NCI-H1417 (cell line): ENCODE data around the gene ITGB3BP.

ENCODE experiments used
- DNase-seq, 3 experiments: peaks; one replicate each; lab custom pipeline; 2025; lab: John Stamatoyannopoulos, UW

Gene ITGB3BP

DNA sequence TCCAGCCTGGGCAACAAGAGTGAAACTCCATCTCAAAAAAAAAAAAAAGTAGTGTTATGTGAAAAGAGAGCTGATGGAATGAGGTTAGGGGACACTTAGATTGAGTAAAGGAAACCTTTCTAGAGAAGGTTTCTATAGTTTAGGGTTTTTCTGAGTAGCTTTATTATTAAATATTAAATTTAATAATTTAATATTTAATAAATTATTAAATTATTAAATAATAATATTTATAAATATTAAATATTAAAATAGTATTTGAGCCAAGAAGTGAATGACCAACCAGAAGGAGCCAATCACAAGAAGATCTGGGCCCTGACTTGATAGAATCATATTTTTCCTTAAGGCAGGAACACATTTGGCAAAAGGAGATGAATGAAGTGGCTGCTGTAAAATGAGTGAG lies 104.9 kb downstream of the ITGB3BP start:
- no peak for DNase-seq

DNA sequence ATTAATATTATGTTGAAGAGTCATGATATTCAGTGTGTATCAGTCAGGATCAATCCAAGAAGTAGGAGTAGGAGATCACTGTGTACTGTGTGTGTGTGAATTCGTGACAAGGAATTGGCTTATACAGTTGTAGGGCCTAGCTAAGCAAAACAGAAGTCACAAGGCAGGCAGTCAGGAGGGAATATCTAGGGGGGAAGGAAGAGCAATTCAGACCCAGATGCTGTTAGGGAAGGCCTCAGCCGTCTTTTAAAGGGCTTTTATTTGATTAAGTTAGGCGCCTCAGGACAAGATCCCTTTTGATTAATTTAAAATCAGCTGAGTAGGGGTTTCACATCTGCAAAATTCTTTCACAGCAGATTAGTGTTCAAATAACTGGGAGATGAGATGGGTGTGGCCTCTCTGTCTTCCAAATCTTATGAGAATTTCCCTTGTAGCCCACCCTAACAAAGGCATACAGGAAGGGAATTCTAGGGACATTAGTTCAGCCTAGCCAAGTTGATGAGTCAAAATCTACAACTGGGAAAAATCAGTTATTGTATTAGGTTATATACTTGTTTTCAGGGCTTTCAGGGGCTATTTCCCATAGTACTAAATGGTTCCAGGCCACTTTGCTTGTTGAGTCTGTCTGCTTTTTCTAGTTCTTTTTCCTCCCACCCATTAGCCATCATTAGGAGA lies 108.2 kb downstream of the ITGB3BP start:
- DNase-seq, result no peak

DNA sequence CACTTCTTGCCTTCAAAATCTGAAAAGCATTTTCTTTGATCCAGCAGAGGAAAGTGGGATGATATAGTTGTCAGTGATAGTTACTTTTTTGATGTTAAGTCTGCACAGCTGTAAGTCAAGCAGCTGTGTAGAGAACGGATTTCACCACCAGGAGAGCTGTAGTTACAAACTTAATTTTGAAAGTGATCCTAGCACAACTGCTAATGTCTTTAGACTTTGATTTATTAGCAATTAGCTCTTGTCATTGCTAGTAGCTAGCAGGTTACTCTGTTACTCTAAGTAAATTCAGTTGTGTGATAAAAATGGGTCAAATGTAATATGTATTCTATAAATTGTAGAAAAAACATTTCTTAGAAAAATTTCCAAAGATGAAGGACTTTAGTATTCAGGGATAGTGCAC lies 109.6 kb downstream of the ITGB3BP start:
- DNase-seq, result no peak

DNA sequence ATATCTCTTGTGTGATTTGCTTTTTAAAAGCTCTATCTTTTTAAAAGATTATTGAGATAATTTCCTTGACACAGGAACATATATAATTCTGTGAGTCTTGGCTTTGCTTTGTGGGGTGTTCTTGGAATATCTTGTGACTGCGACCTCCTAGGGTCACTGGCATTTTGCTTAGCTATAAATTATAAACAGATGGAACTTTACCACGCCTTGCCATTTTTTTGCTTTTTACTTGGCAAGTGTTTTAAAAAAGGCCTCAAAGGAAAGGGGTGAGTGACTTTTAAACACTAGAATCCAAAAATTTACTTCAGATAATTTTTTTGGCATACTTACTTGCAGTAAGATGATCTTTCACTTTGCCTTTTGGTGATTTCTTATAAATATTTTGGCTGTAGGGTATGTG lies 112.0 kb downstream of the ITGB3BP start:
- no peak for DNase-seq

DNA sequence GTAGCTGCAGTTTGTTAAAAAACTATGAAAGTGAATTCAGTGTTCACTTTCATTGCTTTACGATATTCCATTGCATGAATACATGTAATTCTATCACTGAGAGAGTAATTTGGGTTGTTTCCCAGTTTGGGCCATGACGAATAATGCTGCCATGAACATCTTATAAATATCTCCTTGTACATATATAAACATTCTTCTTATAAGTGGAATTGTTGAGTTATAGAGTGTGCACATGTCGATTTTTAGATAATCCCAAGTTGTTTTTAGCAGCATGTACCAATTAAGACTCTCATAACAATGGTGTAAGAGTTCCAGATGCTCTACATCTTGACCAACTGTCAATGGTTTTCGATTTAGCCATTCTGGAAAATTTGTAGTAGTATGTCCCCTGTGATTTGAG lies 114.7 kb downstream of the ITGB3BP start:
- no peak for DNase-seq

DNA sequence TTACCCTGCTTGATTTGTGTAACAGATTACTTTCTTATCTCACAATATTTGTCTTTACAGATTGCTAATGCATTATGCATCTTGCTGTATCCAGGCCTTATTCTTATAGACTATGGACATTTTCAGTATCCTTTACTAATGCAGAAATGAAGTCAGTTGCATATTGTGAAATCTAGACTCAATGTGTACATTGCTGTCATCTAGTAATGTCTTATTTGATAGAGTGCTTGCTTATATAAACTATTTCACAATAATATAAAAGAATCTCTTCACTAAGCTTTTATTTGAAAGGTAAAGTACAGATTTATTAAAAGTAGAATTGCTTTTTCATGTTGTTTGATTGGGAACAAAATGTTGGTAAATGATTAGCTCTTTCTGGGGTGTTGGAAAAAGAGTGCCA lies 116.0 kb downstream of the ITGB3BP start:
- DNase-seq, result no peak

DNA sequence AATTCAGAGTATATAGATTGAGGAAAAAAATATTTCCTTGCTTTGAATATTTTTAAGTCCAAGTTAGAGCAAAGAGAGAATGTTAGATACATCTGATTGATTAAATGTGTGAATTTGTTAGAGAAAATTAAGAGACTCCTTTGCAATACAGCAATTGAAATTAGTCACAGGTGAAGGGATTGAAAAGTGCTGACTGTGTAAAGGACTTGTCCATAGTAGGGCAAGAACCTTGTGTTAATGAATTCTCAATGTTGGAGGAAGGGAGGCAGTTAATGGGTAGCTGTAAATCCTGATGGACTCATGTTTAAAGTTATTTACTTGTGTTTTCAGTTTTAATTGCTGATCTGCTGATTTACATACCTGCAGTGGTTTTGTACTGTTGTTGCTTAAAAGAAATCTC lies 117.0 kb downstream of the ITGB3BP start:
- DNase-seq, result no peak

DNA sequence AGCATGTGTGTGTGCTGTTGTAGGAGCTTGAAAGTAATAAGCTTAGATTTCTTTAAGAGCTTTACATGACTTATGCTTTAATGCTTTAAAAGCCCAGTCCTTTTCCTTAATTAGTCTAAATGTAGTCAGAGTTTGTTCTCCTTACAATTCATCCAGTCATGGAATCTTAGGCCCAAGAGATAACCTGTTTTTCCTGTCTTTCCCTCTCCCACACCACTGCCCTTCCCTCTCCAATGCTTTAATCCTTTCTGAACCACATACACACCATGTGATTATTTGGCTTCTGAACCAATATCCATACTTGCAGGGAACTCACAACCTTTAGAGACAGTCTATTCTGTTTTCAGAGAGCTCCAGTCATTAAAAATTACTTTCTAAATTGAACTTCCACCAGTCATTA lies 118.0 kb downstream of the ITGB3BP start:
- peak in 1 of 3 experiments; percentile 3 for DNase-seq

DNA sequence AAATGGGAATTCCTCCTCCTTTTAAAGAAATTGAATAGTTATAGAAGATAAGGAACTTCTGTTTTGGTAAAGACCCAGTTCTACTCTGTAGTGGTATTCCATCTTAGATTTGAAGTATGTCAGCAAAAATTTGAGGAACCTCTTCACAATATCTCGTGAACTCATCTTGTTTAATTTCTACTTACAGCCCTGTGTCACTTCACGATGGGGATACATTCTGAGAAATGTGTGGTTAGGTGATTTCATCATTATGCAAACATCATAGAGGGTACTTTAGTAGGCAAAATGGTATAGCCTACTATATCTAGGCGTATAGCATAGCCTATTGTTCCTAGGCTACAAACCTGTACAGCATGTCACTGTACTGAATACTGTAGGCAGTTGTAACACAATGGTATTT lies 119.6 kb downstream of the ITGB3BP start:
- DNase-seq, result no peak

DNA sequence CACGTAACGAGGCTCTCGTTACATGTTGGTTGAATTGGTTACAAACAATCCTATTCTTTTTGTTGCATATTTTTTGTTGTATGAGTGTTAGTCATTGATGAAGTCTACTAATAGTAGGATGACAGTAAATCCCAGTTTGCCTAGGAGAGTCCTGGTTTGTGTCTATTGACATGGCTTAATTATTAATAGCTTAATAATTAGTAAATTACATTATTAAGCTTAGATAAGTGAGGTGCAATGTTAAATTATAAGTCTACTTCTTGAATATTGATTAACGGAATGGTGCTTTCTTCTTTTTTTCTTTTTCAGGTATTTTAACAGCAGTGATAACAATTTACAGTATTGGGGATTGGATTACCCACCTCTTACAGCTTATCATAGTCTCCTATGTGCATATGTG lies 121.1 kb downstream of the ITGB3BP start:
- no peak for DNase-seq
